Fibroblast of villous mesenchyme (primary cell): Measurements from ENCODE around the gene HLA-DQA2. TPM values are rescaled to one million over a fixed set of nuclear protein-coding genes. Genes with fewer than 3 reads are reported as not detected.
A peak's percentile ranks its signal among the peaks of the same experiment; 100 is the strongest.
"Not testable (repeated sequence)": the region's sequence is repeated elsewhere in the genome, so short reads cannot be mapped to it uniquely, and the experiment has no call there.

ENCODE experiments used
- DNase-seq: peaks from one replicate; pipeline ENCODE4 v3.0.0-alpha.2; 2010; ENCODE audit warnings: low read depth
- H3K4me3 ChIP-seq: 2 replicates; pipeline ENCODE4 v1.5.1; 2011; ENCODE audit warnings: low read depth, mild to moderate bottlenecking, low read length
- small RNA-seq: library from RNA; depleted of rRNA; stranded (forward); fragments of <200 nt; gene quantifications from one replicate; pipeline ENCODE3, GENCODE V24; 2012
- total RNA-seq: library from RNA; depleted of rRNA; stranded (reverse); fragments of >200 nt; gene quantifications from 2 replicates; pipeline ENCODE4 v1.2.3, GENCODE V29; 2012
- TF ChIP-seq, protein P1 (sequence below): IDR thresholded peaks from 2 replicates; pipeline ENCODE4 v1.5.1; 2012; ENCODE audit warnings: low read depth, mild to moderate bottlenecking, low read length; ENCODE audit not compliant: insufficient read depth

Gene HLA-DQA2
- total RNA-seq, 1 donor: not detected

DNA sequence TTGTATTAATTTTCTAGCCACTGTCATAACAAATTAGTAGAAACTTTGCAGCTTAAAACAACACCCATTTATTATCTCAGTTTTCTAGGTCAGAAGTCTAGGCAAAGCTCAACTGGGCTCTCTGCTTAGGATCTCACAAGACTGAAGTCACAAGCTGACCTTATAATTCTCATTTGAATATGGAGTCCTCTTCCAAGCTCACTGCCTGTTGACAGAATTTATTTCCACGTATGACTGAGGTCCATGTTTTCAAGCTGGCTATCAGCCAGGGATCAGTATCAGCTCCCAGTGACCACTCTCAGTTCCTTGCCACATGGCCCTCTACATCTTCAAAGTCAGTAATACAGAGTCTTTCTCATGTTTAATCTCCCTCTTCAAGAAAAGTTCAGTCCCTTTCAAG, 33.9 kb downstream of the HLA-DQA2 start:
- TF ChIP-seq, protein P1, sequence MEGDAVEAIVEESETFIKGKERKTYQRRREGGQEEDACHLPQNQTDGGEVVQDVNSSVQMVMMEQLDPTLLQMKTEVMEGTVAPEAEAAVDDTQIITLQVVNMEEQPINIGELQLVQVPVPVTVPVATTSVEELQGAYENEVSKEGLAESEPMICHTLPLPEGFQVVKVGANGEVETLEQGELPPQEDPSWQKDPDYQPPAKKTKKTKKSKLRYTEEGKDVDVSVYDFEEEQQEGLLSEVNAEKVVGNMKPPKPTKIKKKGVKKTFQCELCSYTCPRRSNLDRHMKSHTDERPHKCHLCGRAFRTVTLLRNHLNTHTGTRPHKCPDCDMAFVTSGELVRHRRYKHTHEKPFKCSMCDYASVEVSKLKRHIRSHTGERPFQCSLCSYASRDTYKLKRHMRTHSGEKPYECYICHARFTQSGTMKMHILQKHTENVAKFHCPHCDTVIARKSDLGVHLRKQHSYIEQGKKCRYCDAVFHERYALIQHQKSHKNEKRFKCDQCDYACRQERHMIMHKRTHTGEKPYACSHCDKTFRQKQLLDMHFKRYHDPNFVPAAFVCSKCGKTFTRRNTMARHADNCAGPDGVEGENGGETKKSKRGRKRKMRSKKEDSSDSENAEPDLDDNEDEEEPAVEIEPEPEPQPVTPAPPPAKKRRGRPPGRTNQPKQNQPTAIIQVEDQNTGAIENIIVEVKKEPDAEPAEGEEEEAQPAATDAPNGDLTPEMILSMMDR: no peak
- H3K4me3 ChIP-seq: no peak overlapping the region
- DNase-seq: no peak

DNA sequence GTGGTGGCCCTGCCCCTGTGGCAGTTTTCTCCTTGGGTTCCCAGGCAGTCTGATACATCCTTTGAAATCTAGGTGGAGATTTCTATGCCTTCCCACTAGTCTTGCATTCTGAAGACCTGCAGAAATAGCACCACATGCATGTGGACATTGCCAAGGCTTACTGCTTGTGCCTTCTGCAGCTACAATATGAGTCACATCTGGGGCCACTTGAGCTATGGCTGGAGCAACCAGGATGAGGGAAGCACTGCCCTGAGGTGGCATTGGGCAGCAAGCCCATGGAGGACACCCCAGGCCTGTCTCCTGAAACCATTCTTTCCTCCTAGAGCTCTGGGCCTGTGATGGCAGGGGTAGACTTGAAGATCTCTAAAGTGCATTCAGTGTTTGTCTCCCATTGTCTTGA, 37.8 kb downstream of the HLA-DQA2 start:
- TF ChIP-seq, protein P1: no peak
- no peak overlapping the region for H3K4me3 ChIP-seq
- no peak for DNase-seq

DNA sequence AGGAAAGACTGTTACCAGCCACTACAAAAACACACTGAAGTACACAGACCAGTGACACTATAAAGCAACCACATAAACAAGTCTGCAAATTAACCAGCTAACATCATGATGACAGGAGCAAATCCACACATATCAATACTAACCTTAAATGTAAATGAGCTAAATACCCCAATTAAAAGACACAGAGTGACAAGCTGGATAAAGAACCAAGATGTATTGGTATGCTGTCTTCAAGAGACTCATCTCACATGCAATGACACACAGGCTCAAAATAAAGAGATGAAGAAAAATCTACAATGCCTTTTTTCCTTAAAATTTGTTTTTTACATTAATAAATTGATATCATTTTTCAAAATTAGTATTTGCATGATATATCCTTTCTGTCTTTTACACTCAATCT, 41.7 kb downstream of the HLA-DQA2 start:
- not testable (repeated sequence) for H3K4me3 ChIP-seq, DNase-seq

DNA sequence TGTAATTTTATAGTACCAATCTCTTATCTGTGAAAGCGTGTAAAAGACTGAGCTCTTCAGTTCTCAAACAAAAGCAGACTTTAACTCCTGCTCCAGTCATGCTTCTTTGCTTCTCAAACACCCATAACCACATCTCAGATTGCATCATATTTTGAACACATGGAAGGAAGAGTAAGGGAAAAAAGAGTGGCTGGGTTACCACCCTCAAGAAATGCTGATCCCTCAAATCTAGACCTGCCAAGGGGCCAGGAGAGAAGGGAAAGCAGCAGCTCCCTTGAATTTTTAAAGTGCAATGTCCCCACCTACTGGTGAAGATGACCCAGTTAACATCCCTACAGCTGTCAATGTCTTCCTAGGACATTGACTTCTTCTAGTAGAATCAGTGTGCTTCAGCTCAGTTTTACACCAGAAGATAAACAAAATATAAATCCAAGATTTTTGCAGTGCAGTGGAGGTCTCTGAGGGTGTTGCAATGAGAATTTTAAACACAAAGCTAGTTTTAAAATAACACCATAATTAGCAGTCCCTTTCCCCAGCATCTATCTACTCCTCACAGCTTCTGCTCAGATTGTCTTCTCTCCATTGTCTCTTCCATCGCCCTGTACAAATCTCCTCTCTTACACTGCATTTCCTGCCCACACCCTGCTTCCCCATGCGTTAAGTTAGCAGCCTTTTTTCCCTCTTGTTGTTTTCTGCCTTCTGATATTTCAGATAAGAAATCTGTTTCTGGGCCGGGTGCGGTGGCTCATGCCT, 44.8 kb downstream of the HLA-DQA2 start:
- DNase-seq: peak; percentile 73
- TF ChIP-seq, protein P1: peak; percentile 69
- no peak overlapping the region for H3K4me3 ChIP-seq

DNA sequence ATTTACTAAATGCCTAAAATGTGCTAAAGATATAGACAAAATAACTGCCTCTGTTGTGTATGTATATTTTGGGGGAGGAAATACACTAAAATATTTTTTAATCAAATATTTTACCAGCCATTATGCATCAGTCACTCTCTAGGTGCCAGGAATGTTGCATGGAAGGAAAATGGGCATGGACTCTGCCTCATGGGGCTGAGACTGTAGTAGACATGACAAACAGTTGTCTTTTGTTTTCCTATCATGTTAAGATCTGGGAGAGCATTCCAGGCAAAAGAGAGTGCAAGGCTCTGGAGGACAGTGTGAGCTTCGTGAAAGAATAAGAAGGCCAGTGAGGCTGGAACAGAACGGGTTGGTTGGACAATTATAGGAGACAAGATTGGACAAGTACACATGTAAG, 49.1 kb downstream of the HLA-DQA2 start:
- no peak for DNase-seq
- TF ChIP-seq, protein P1: no peak
- H3K4me3 ChIP-seq: no peak overlapping the region

DNA sequence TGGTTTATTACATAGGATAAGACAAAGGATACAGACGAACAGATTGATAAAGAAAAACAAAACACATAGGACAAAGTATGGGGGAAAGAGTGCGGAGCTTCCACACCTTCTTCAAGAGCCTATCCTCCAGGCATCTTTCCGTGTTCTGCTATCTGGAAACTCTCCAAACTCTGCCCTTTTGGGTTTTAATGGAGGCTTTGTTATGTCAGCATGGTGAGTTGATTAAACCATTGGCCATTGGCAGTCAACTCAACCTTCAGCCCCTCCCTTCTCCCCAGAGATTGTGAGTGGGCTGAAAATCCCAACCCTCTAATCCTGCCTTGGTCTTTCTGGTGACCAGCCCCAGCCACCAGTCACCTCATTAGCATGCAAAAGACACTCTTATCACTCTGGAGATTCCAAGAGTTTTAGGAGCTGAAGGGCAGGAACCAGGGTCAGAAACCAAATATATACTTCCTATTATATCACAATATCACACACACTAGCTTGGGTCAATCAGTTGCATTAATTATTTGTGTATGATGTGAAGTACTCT, 51.8 kb downstream of the HLA-DQA2 start:
- no peak for DNase-seq
- TF ChIP-seq, protein P1: no peak
- no peak overlapping the region for H3K4me3 ChIP-seq

DNA sequence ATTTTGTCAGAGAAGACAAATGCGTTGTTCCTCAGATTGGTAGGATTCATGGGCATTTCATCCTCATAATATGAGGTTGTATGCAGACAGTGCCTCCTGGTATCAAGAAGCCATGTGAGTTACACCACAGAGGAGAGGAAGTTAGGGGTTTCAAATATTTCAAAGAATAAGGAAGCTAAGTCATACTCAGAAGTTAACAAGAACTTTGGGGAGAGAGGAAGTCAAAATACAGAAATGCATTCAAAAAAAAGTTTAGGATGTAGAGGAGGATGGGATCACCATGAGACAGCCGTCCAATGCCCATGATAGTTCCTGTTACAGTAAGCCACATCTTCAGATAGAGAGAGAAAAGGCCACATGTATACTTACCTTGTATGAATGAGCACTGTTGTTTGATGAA, 53.3 kb downstream of the HLA-DQA2 start:
- no peak overlapping the region for H3K4me3 ChIP-seq
- TF ChIP-seq, protein P1: no peak
- no peak for DNase-seq

Small RNA genes lying within 50 kb of the gene (small RNA-seq; reads per million reads assigned to genes)
- gene MIR3135B: not detected

Other genes with a start within 250 kb of the HLA-DQA2 start
- not detected in 2 replicates for gene HLA-DRB5, start 211.1 kb upstream of the HLA-DQA2 start, total RNA-seq
- gene HLA-DRB1, start 151.5 kb upstream of the HLA-DQA2 start, total RNA-seq: not detected in 2 replicates
- not detected in 2 replicates for gene HLA-DQA1, start 104.0 kb upstream of the HLA-DQA2 start, total RNA-seq
- gene HLA-DQB1, start 74.7 kb upstream of the HLA-DQA2 start, total RNA-seq: not detected in 2 replicates
- not detected in 2 replicates for gene HLA-DQB2, start 22.1 kb downstream of the HLA-DQA2 start, total RNA-seq
- 0.32 and 0.43 TPM in 2 replicates for gene HLA-DOB, start 75.6 kb downstream of the HLA-DQA2 start, total RNA-seq
- gene TAP2, start 97.3 kb downstream of the HLA-DQA2 start, total RNA-seq: 20.6 and 33.7 TPM in 2 replicates
- gene PSMB8, start 102.7 kb downstream of the HLA-DQA2 start, total RNA-seq: 72.5 and 78.2 TPM in 2 replicates
- gene TAP1, start 112.3 kb downstream of the HLA-DQA2 start, total RNA-seq: 70.5 and 122 TPM in 2 replicates
- 34.8 and 59.6 TPM in 2 replicates for gene PSMB9, start 112.8 kb downstream of the HLA-DQA2 start, total RNA-seq
- 1.7 TPM in 1 of 2 replicates, not detected in the other for gene HLA-DMB, start 199.6 kb downstream of the HLA-DQA2 start, total RNA-seq
- gene HLA-DMA, start 211.7 kb downstream of the HLA-DQA2 start, total RNA-seq: 1.9 and 3.5 TPM in 2 replicates
- gene BRD2, start 227.2 kb downstream of the HLA-DQA2 start, total RNA-seq: 126 and 146 TPM in 2 replicates